ENCODE measurements around the gene GCLC.

GCLC gene

GRCh38 chr6:53539561-53539960, 5.3 kb downstream of the GCLC start:
- no peaks in the 10 kb centered on the region for H3K9me3 ChIP-seq (ENCODE audit: control insufficient read depth, insufficient read depth, low read length)
- H3K27ac ChIP-seq (ENCODE audit: low read depth, low read length) = no peak overlapping the region
- H3K4me1 ChIP-seq (ENCODE audit: control insufficient read depth, insufficient read depth, low read length) = peaks cover 50% of the 10 kb centered on the region
- H3K36me3 ChIP-seq (ENCODE audit: control insufficient read depth, insufficient read depth, low read length) = peaks cover 6% of the 10 kb centered on the region; the same call in 1 of the 2 replicates
- no peak overlapping the region; the same call in 1 of the 2 replicates for H3K9ac ChIP-seq (ENCODE audit: low read depth, low read length)
- H3K4me3 ChIP-seq (ENCODE audit: low read depth, low read length) = no peak overlapping the region
- H3K27me3 ChIP-seq (ENCODE audit: control insufficient read depth, insufficient read depth, low read length) = no peaks in the 10 kb centered on the region

DNA sequence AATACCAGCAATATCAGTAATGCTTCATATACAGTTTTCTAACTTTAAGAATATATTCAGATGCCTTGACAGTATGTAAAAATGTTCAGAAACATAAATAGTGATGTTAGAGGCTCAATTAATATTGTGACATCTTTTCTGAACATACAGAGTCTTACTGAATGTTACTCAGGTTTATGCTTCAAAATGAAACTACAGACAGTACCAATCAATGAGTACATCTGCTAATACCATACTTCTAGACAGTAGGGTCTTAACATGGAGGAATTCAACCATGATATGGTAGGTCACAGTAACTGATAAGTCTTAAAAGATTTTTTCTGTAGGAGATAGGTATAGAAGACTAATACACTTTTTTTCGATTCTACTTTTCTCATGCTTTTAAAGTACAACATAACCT, 8.3 kb downstream of the GCLC start:
- Histone ChIP-seq H3K4me1 (ENCODE audit: control insufficient read depth, insufficient read depth, low read length) (peaks cover 51% of the 10 kb centered on the region), H3K9ac (ENCODE audit: low read depth, low read length) (no peak overlapping the region), H3K27ac (ENCODE audit: low read depth, low read length) (no peak overlapping the region), H3K36me3 (ENCODE audit: control insufficient read depth, insufficient read depth, low read length) (peaks cover 6% of the 10 kb centered on the region; the same call in 1 of the 2 replicates), H3K9me3 (ENCODE audit: control insufficient read depth, insufficient read depth, low read length) (no peaks in the 10 kb centered on the region), H3K27me3 (ENCODE audit: control insufficient read depth, insufficient read depth, low read length) (no peaks in the 10 kb centered on the region), H3K4me3 (ENCODE audit: low read depth, low read length) (no peak overlapping the region)

- H3K9ac ChIP-seq (ENCODE audit: low read depth, low read length) = no peak overlapping the region
- no peak overlapping the region for H3K27ac ChIP-seq (ENCODE audit: low read depth, low read length)
- H3K9me3 ChIP-seq (ENCODE audit: control insufficient read depth, insufficient read depth, low read length) = no peaks in the 10 kb centered on the region
- H3K4me3 ChIP-seq (ENCODE audit: low read depth, low read length) = no peak overlapping the region
- no peaks in the 10 kb centered on the region for H3K27me3 ChIP-seq (ENCODE audit: control insufficient read depth, insufficient read depth, low read length)
- no peaks in the 10 kb centered on the region for H3K36me3 ChIP-seq (ENCODE audit: control insufficient read depth, insufficient read depth, low read length)
- peaks cover 68% of the 10 kb centered on the region for H3K4me1 ChIP-seq (ENCODE audit: control insufficient read depth, insufficient read depth, low read length)
Observed at GRCh38 chr6:53532942-53533341, 12.0 kb downstream of the GCLC start.

DNA sequence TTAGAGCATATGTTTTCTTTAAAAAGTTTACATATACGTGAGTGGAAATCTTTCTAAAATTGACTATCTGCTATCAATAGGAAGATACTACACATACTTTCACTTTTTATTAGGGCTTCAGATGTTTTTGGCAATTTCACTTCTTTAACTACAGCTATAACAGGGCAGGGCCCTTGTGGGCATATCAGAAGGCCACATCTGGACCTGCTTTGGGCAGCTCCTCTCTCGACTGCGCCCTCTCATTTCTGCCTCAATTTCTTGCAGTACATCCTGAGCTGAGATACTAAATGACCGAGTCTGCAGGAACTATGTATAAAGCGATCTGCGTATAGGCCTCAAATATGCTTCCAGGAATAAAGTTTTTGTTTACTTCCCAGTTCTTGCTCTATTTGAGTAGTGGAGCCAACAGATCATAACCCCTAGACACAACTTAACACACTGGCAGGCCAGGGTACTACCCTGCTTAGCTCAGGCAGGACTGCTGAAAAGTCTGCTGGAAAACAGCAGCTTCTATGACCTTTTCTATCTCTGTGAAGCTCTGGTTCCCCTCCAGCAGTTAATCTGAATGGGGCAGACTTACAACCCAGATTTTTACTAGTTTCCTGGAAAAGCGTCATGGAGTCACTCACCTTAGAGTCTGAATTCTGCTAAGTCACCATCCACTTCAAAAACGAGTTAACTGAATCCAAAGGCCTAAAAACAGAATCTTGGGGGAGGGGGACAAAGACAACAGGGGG, 12.7 kb downstream of the GCLC start:
- Histone ChIP-seq H3K9ac (ENCODE audit: low read depth, low read length) (no peak overlapping the region), H3K4me1 (ENCODE audit: control insufficient read depth, insufficient read depth, low read length) (peaks cover 74% of the 10 kb centered on the region), H3K36me3 (ENCODE audit: control insufficient read depth, insufficient read depth, low read length) (no peaks in the 10 kb centered on the region), H3K9me3 (ENCODE audit: control insufficient read depth, insufficient read depth, low read length) (no peaks in the 10 kb centered on the region), H3K27me3 (ENCODE audit: control insufficient read depth, insufficient read depth, low read length) (no peaks in the 10 kb centered on the region), H3K4me3 (ENCODE audit: low read depth, low read length) (no peak overlapping the region), H3K27ac (ENCODE audit: low read depth, low read length) (no peak overlapping the region)

DNA sequence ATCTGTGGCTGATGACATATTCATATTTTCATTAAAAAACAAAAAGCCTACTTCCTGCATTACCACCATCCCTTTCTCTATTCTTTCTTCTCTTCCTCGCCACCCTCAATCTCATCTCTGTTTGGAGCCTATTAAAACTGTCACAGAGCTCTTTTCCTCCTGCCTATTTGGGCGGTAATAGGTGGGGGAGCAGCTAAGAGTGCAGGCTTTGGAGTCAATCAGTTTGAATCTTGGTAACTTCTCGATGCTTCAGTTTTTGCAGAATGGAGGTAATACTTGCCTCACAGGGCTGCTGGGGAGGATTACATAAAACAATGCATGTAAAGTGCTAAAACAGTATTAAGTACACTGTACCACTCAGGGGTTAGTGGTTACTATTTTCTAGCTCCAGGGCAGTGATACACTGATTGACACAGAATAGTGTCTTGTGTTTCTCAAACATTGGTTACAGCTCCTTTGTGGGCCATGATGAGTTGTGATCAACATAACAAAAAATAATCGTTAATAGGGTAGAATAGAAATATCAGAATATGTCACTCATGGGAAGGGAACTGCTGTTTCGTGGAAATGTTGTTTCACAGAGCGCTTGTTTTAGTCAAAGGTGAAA, 14.0 kb downstream of the GCLC start:
- no peak overlapping the region for H3K9ac ChIP-seq (ENCODE audit: low read depth, low read length)
- H3K4me3 ChIP-seq (ENCODE audit: low read depth, low read length) = no peak overlapping the region
- peak overlapping the region; percentile 81 for H3K27ac ChIP-seq (ENCODE audit: low read depth, low read length)
- peaks cover 79% of the 10 kb centered on the region for H3K4me1 ChIP-seq (ENCODE audit: control insufficient read depth, insufficient read depth, low read length)
- no peaks in the 10 kb centered on the region for H3K9me3 ChIP-seq (ENCODE audit: control insufficient read depth, insufficient read depth, low read length)
- H3K36me3 ChIP-seq (ENCODE audit: control insufficient read depth, insufficient read depth, low read length) = no peaks in the 10 kb centered on the region
- H3K27me3 ChIP-seq (ENCODE audit: control insufficient read depth, insufficient read depth, low read length) = no peaks in the 10 kb centered on the region

DNA sequence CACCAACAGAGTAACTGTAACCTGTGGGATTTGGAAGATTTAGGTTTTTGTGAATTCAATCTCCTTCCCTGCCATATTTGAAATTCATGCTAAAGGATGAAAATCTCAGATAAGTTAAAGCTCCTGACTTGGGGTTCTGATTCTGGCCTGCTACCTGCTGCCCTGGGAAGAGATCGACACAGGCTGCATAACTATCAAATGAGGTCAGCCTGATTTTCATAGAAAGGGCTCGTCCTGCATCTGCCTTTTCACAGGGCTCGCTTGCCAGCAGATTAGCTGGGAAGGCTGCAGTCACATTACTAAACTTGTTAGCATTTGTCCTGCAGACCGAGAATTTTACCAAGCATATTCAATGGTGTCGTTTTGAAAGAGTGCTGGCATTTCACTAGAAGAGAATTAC, 14.6 kb downstream of the GCLC start:
- H3K9me3 ChIP-seq (ENCODE audit: control insufficient read depth, insufficient read depth, low read length) = no peaks in the 10 kb centered on the region
- H3K4me3 ChIP-seq (ENCODE audit: low read depth, low read length) = peak overlapping the region; percentile 7; the same call in 1 of the 2 replicates
- H3K4me1 ChIP-seq (ENCODE audit: control insufficient read depth, insufficient read depth, low read length) = peaks cover 84% of the 10 kb centered on the region
- peak overlapping the region; percentile 81 for H3K27ac ChIP-seq (ENCODE audit: low read depth, low read length)
- peak overlapping the region; percentile 30 for H3K9ac ChIP-seq (ENCODE audit: low read depth, low read length)
- H3K27me3 ChIP-seq (ENCODE audit: control insufficient read depth, insufficient read depth, low read length) = no peaks in the 10 kb centered on the region
- no peaks in the 10 kb centered on the region for H3K36me3 ChIP-seq (ENCODE audit: control insufficient read depth, insufficient read depth, low read length)

DNA sequence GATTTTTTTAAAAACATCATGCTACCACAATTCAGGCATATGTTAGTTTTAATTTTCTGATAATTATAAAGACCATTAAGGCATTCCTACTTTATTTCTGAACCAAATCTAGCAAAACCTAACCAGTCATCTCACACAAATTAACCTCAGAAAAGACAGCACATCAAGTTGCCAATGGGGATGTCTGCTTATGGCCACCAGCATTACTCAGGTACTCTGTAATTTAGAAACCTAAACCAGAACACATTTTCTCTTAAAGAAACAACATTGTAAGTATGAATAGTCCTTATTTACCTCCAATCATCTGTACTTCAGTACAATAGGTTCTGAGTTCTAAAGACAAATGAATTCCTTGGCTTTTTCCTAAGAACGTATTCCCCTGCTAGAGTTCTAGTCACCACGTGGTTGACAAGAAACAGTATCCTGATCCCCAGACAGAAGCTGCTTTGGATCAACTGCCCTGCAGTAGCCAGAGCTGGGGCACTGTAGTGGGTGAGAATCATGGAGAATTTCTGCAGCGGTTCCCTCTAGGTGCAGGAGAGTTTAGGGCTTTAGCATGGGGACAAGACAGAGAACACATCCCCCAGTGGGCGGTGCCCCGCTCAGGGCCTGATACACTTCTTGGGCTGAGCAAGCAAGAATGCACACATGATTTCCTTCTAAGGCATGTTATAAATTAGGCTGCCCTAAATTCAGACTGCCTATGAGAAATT, 15.4 kb downstream of the GCLC start:
- H3K36me3 ChIP-seq (ENCODE audit: control insufficient read depth, insufficient read depth, low read length) = no peaks in the 10 kb centered on the region
- H3K27me3 ChIP-seq (ENCODE audit: control insufficient read depth, insufficient read depth, low read length) = no peaks in the 10 kb centered on the region
- H3K9me3 ChIP-seq (ENCODE audit: control insufficient read depth, insufficient read depth, low read length) = no peaks in the 10 kb centered on the region
- peaks cover 85% of the 10 kb centered on the region for H3K4me1 ChIP-seq (ENCODE audit: control insufficient read depth, insufficient read depth, low read length)
- H3K27ac ChIP-seq (ENCODE audit: low read depth, low read length) = peak overlapping the region; percentile 81
- H3K4me3 ChIP-seq (ENCODE audit: low read depth, low read length) = no peak overlapping the region
- no peak overlapping the region; the same call in 1 of the 2 replicates for H3K9ac ChIP-seq (ENCODE audit: low read depth, low read length)

- Histone ChIP-seq H3K4me1 (ENCODE audit: control insufficient read depth, insufficient read depth, low read length) (peaks cover 96% of the 10 kb centered on the region), H3K27me3 (ENCODE audit: control insufficient read depth, insufficient read depth, low read length) (no peaks in the 10 kb centered on the region), H3K9me3 (ENCODE audit: control insufficient read depth, insufficient read depth, low read length) (no peaks in the 10 kb centered on the region), H3K27ac (ENCODE audit: low read depth, low read length) (peak overlapping the region; percentile 21), H3K4me3 (ENCODE audit: low read depth, low read length) (no peak overlapping the region), H3K36me3 (ENCODE audit: control insufficient read depth, insufficient read depth, low read length) (no peaks in the 10 kb centered on the region), H3K9ac (ENCODE audit: low read depth, low read length) (no peak overlapping the region)
Observed at GRCh38 chr6:53528107-53528506, 16.8 kb downstream of the GCLC start.

DNA sequence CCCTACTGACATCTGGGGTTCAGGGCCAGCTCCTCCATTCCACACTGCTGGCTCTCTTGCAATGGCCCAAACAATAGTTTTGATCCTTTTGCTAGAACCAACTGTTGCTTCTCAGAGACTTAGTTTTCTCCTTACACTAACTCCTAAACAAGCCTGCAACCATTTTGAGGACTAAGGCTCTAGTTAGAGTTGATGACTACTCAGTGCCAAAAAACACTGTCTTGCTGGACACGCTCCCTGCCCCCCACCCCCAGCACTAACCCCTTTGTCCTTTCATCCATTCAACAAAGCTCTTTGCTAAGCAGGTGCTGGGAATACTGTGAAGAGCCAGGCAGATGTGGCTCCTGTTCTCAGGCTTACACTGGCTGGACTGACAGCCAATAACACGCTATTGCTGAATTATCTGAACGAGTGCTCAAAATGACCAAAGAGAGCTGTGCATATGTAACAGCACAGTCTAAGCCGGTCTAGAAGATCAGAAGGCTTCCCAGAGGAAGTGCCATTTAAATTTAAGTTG, 17.6 kb downstream of the GCLC start:
- Histone ChIP-seq H3K9ac (ENCODE audit: low read depth, low read length) (no peak overlapping the region), H3K9me3 (ENCODE audit: control insufficient read depth, insufficient read depth, low read length) (no peaks in the 10 kb centered on the region), H3K4me1 (ENCODE audit: control insufficient read depth, insufficient read depth, low read length) (peaks cover 88% of the 10 kb centered on the region), H3K4me3 (ENCODE audit: low read depth, low read length) (no peak overlapping the region), H3K36me3 (ENCODE audit: control insufficient read depth, insufficient read depth, low read length) (no peaks in the 10 kb centered on the region), H3K27ac (ENCODE audit: low read depth, low read length) (peak overlapping the region; percentile 40), H3K27me3 (ENCODE audit: control insufficient read depth, insufficient read depth, low read length) (no peaks in the 10 kb centered on the region)

GRCh38 chr6:53526000-53526399, 18.9 kb downstream of the GCLC start:
- H3K9me3 ChIP-seq (ENCODE audit: control insufficient read depth, insufficient read depth, low read length) = no peaks in the 10 kb centered on the region
- H3K36me3 ChIP-seq (ENCODE audit: control insufficient read depth, insufficient read depth, low read length) = no peaks in the 10 kb centered on the region
- H3K27ac ChIP-seq (ENCODE audit: low read depth, low read length) = no peak overlapping the region
- peaks cover 74% of the 10 kb centered on the region for H3K4me1 ChIP-seq (ENCODE audit: control insufficient read depth, insufficient read depth, low read length)
- no peaks in the 10 kb centered on the region for H3K27me3 ChIP-seq (ENCODE audit: control insufficient read depth, insufficient read depth, low read length)
- no peak overlapping the region for H3K9ac ChIP-seq (ENCODE audit: low read depth, low read length)
- no peak overlapping the region for H3K4me3 ChIP-seq (ENCODE audit: low read depth, low read length)

DNA sequence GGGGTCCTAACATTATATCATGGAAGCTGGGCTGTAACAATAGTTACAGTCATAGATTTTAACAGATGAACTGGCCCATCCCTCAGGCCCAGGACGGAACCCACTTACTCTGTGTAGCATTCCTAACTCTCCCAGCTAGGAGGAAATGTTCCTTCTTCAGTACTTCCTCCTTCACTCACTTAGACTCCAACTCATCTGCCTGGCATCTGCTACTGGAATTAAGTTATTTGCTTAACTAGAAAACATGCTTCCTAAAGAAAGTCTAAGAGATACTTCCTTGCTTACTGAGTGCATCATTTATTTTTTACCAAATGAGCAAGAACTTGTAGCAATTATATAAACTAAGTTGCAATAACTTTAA, 20.5 kb downstream of the GCLC start:
- no peaks in the 10 kb centered on the region for H3K9me3 ChIP-seq (ENCODE audit: control insufficient read depth, insufficient read depth, low read length)
- no peaks in the 10 kb centered on the region for H3K27me3 ChIP-seq (ENCODE audit: control insufficient read depth, insufficient read depth, low read length)
- H3K4me1 ChIP-seq (ENCODE audit: control insufficient read depth, insufficient read depth, low read length) = peaks cover 59% of the 10 kb centered on the region
- H3K36me3 ChIP-seq (ENCODE audit: control insufficient read depth, insufficient read depth, low read length) = peaks cover 15% of the 10 kb centered on the region
- H3K9ac ChIP-seq (ENCODE audit: low read depth, low read length) = no peak overlapping the region
- no peak overlapping the region for H3K4me3 ChIP-seq (ENCODE audit: low read depth, low read length)
- peak overlapping the region; percentile 40 for H3K27ac ChIP-seq (ENCODE audit: low read depth, low read length)
